ENCODE results near the gene CWC27.

Gene CWC27, protein sequence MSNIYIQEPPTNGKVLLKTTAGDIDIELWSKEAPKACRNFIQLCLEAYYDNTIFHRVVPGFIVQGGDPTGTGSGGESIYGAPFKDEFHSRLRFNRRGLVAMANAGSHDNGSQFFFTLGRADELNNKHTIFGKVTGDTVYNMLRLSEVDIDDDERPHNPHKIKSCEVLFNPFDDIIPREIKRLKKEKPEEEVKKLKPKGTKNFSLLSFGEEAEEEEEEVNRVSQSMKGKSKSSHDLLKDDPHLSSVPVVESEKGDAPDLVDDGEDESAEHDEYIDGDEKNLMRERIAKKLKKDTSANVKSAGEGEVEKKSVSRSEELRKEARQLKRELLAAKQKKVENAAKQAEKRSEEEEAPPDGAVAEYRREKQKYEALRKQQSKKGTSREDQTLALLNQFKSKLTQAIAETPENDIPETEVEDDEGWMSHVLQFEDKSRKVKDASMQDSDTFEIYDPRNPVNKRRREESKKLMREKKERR

DNA sequence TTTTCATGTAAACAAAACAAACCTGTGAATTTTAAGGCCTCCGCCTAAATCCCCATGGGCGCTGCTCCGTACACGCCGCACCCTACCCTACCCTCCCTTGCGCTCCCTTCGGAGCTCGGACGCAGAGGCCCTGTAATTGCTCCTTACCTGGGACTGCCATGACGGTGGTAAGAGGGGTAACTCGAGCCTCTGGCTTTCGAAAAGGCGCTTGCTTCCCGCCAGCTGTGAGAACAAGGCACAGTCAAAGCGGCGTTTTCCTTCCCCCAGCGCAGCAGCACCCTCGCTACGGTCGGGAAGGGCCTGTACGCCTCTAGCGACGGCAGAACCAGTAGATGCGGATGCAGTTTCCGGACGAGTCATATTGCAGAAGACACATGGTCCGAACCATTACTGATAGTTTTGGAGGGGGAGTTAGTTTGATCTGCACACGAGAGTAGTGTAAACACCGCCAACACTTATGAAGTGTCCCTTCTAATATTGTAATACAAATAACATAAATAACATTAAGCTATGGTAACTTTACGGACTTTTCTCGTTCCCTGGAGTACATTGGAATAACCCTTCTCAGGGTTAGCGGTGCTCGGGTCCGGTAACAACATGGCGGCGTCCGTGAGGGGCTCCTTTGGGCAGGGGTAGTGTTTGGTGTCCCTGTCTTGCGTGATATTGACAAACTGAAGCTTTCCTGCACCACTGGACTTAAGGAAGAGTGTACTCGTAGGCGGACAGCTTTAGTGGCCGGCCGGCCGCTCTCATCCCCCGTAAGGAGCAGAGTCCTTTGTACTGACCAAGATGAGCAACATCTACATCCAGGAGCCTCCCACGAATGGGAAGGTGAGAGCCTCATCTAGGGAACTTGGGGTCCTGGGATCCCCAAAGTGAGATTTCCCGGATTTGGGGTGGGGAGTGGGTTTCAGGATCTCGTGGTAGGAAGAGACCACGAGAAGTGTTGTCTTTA lies at the start of gene CWC27, which contains the start of gene SREK1IP1:
Gene CWC27, plus strand, starts transcription at position 573 of the 955 bp plus-strand sequence. Its CDS starts 217 bp downstream, at position 790.
Gene SREK1IP1, minus strand, starts transcription at position 334 of the 955 bp plus-strand sequence. Its CDS starts 174 bp downstream, at position 160.
- Histone ChIP-seq H3K4me1 (ENCODE audit: control insufficient read depth, insufficient read depth, low read length) (peaks cover 15% of the 10 kb centered on the region), H3K27ac (ENCODE audit: low read length) (peak within 1 kb of the TSS; percentile 82), H3K4me3 (ENCODE audit: low read length in 2 of 2) (peak within 1 kb of the TSS; percentile 97 to 98), H3K9me3 (ENCODE audit: control insufficient read depth in 2 of 2, low read length in 2 of 2) (no peaks in the 10 kb centered on the region), H3K9ac (ENCODE audit: low read length in 2 of 2) (peak within 1 kb of the TSS; percentile 95 to 96), H3K36me3 (ENCODE audit: control insufficient read depth in 2 of 2, insufficient read depth in 2 of 2, low read length in 2 of 2) (no peaks in the 10 kb centered on the region), H3K27me3 (ENCODE audit: control insufficient read depth in 1 of 2, insufficient read depth in 2 of 2, low read length in 2 of 2) (no peaks in the 10 kb centered on the region)

DNA sequence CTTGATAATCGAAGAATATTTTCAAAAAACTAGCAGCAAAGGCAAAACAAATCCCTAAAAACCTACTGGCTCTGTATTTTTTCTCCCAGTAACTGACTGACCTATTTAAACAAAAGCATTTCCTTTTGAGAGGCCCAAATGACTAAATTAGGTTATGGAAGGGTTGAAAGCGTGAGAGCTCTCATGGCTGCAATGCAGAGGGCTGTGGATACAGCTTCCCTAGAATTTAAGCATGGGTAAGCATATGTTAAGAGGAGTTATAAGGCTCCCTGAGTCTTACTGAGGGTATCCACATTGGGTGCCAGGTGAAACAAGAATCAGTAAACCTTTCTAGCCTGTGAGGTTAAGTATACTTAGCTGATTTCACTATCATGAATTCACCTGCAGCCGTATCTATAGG lies 46.1 kb upstream of the CWC27 start:
- Histone ChIP-seq H3K27me3 (ENCODE audit: control insufficient read depth in 1 of 2, insufficient read depth in 2 of 2, low read length in 2 of 2) (no peaks in the 10 kb centered on the region), H3K9me3 (ENCODE audit: control insufficient read depth in 2 of 2, low read length in 2 of 2) (no peaks in the 10 kb centered on the region), H3K4me1 (ENCODE audit: control insufficient read depth, insufficient read depth, low read length) (no peaks in the 10 kb centered on the region), H3K4me3 (ENCODE audit: low read length in 2 of 2) (no peak overlapping the region), H3K27ac (ENCODE audit: low read length) (no peak overlapping the region), H3K36me3 (ENCODE audit: control insufficient read depth in 2 of 2, insufficient read depth in 2 of 2, low read length in 2 of 2) (peaks cover 10 to 11% of the 10 kb centered on the region in 2 donors), H3K9ac (ENCODE audit: low read length in 2 of 2) (no peak overlapping the region)

DNA sequence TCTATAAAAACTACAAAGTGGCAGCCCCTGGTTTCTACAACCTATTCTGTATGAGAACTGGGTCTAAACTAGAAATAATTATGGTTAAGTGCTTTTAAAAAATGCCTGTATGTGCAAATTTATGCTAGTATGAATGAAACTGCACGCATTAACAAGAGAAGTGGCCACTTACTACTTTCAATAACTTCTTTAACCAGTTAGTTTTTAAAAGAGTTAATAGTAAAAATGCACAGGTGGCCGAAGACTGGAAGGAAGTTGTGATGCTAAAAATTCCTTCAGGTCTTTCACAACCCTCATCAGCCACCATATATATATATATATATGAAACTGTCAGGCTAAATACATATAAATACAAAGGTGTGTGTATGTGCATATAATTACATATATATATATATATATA lies 41.6 kb upstream of the CWC27 start:
- no peak overlapping the region for H3K9ac ChIP-seq (ENCODE audit: low read length in 2 of 2)
- peaks cover 8 to 10% of the 10 kb centered on the region in 2 donors for H3K36me3 ChIP-seq (ENCODE audit: control insufficient read depth in 2 of 2, insufficient read depth in 2 of 2, low read length in 2 of 2)
- H3K27me3 ChIP-seq (ENCODE audit: control insufficient read depth in 1 of 2, insufficient read depth in 2 of 2, low read length in 2 of 2), result no peaks in the 10 kb centered on the region
- no peak overlapping the region for H3K27ac ChIP-seq (ENCODE audit: low read length)
- H3K4me3 ChIP-seq (ENCODE audit: low read length in 2 of 2), result no peak overlapping the region
- H3K4me1 ChIP-seq (ENCODE audit: control insufficient read depth, insufficient read depth, low read length), result no peaks in the 10 kb centered on the region
- H3K9me3 ChIP-seq (ENCODE audit: control insufficient read depth in 2 of 2, low read length in 2 of 2), result no peaks in the 10 kb centered on the region

DNA sequence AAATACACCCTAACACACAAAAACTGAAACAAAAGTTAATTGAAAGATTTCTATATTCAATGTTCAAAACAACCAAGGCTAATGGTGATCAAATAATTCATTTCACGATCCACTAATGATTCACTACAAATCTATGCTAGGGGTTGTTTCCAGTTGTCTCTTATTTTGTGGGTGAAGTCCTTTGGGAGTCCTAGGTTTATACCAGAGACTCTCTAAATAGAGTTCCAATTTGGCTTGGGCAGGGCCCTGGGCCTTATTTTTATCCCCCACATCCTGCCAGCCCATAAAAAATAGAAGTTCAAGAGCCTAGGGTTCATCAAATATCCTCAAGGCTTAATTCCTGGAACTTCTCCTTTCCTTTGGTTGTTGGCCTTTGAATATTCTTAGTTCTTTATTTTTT lies 26.3 kb upstream of the CWC27 start:
- Histone ChIP-seq H3K9ac (ENCODE audit: low read length in 2 of 2) (no peak overlapping the region), H3K36me3 (ENCODE audit: control insufficient read depth in 2 of 2, insufficient read depth in 2 of 2, low read length in 2 of 2) (peaks cover 7 to 9% of the 10 kb centered on the region in 2 donors), H3K27me3 (ENCODE audit: control insufficient read depth in 1 of 2, insufficient read depth in 2 of 2, low read length in 2 of 2) (no peaks in the 10 kb centered on the region), H3K4me1 (ENCODE audit: control insufficient read depth, insufficient read depth, low read length) (no peaks in the 10 kb centered on the region), H3K9me3 (ENCODE audit: control insufficient read depth in 2 of 2, low read length in 2 of 2) (no peaks in the 10 kb centered on the region), H3K27ac (ENCODE audit: low read length) (no peak overlapping the region), H3K4me3 (ENCODE audit: low read length in 2 of 2) (no peak overlapping the region)

DNA sequence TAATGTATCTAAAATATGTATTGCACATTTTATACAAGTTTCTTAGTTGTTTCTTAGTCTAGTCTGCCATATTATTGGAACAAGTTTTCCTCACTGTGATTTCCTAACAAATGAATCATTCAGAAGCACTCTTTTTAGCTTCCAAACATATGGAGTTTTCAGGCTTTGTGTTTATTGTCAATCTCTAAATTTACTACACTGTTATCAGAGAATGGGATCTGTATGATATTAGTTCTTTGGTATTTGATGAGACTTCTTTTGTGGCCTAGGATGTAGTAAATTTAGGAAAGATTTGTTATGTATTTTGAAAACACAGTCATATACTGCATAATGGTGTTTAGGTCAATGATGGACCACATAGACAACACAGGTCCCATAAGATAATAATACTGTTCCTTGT lies 25.9 kb upstream of the CWC27 start:
- Histone ChIP-seq H3K4me3 (ENCODE audit: low read length in 2 of 2) (no peak overlapping the region), H3K4me1 (ENCODE audit: control insufficient read depth, insufficient read depth, low read length) (no peaks in the 10 kb centered on the region), H3K9me3 (ENCODE audit: control insufficient read depth in 2 of 2, low read length in 2 of 2) (no peaks in the 10 kb centered on the region), H3K9ac (ENCODE audit: low read length in 2 of 2) (no peak overlapping the region), H3K36me3 (ENCODE audit: control insufficient read depth in 2 of 2, insufficient read depth in 2 of 2, low read length in 2 of 2) (peaks cover 7 to 9% of the 10 kb centered on the region in 2 donors), H3K27ac (ENCODE audit: low read length) (no peak overlapping the region), H3K27me3 (ENCODE audit: control insufficient read depth in 1 of 2, insufficient read depth in 2 of 2, low read length in 2 of 2) (no peaks in the 10 kb centered on the region)

DNA sequence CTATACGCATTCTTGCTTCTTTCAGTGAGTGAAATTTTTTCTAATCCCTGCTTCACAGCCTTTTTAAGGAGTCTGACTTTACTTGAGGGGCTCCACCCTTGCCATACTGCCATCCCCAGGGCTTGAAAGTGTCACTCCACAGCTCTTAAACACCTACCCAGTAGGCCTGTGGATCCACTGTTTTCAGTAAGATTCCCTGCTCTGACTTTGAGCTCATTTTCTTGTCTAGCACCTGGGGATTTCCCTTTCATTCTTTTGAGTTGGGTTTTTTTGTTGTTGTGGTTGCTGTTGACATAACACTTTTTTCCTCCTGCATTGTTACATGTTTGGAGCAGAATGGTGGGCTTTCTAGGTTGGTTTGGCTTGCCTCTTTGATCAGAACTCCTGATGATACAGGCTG lies 23.8 kb upstream of the CWC27 start:
- Histone ChIP-seq H3K9me3 (ENCODE audit: control insufficient read depth in 2 of 2, low read length in 2 of 2) (no peaks in the 10 kb centered on the region), H3K27me3 (ENCODE audit: control insufficient read depth in 1 of 2, insufficient read depth in 2 of 2, low read length in 2 of 2) (no peaks in the 10 kb centered on the region), H3K4me3 (ENCODE audit: low read length in 2 of 2) (no peak overlapping the region), H3K27ac (ENCODE audit: low read length) (no peak overlapping the region), H3K36me3 (ENCODE audit: control insufficient read depth in 2 of 2, insufficient read depth in 2 of 2, low read length in 2 of 2) (peaks cover 4 to 5% of the 10 kb centered on the region in 2 donors), H3K9ac (ENCODE audit: low read length in 2 of 2) (no peak overlapping the region), H3K4me1 (ENCODE audit: control insufficient read depth, insufficient read depth, low read length) (no peaks in the 10 kb centered on the region)

DNA sequence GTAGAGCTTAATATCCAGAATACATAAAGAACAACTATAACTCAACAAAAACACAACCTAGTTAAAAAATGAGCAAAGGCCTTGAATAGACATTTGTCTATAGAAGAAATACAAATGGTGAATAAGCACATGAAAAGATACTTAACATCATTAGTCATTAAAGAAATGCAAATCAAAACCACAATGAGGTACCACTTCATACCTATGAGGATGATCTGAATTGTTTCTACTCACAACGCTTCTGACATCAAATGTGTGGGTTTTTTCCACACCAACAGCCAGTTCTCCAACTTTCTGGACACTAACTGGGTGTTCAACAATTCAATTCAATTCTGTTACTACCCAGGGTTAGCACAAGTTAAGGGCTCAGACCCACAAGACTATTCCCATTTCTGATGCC lies 22.3 kb upstream of the CWC27 start:
- no peaks in the 10 kb centered on the region for H3K36me3 ChIP-seq (ENCODE audit: control insufficient read depth in 2 of 2, insufficient read depth in 2 of 2, low read length in 2 of 2)
- no peak overlapping the region for H3K4me3 ChIP-seq (ENCODE audit: low read length in 2 of 2)
- H3K9ac ChIP-seq (ENCODE audit: low read length in 2 of 2), result no peak overlapping the region
- H3K27me3 ChIP-seq (ENCODE audit: control insufficient read depth in 1 of 2, insufficient read depth in 2 of 2, low read length in 2 of 2), result no peaks in the 10 kb centered on the region
- no peaks in the 10 kb centered on the region for H3K4me1 ChIP-seq (ENCODE audit: control insufficient read depth, insufficient read depth, low read length)
- no peak overlapping the region for H3K27ac ChIP-seq (ENCODE audit: low read length)
- no peaks in the 10 kb centered on the region for H3K9me3 ChIP-seq (ENCODE audit: control insufficient read depth in 2 of 2, low read length in 2 of 2)

DNA sequence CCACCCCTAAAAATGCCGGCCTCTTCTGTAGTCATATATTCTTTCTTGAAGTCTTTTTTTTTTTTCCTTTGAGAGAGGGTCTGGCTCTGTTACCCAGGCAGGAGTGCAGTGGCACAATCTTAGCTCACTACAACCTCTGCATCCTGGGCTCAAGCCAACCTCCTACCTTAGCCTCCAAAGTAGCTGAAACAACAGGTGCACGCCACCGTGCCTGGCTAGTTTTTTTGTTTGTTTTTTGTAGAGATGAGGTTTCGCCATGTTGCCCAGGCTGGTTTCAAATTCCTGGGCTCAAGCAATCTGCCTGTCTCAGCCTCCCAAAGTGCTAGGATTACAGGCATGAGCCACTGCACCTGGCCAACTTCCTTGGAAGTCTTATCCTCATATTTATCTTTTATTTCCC lies 19.3 kb upstream of the CWC27 start:
- H3K4me3 ChIP-seq (ENCODE audit: low read length in 2 of 2), result no peak overlapping the region
- no peak overlapping the region for H3K9ac ChIP-seq (ENCODE audit: low read length in 2 of 2)
- H3K27ac ChIP-seq (ENCODE audit: low read length), result no peak overlapping the region
- no peaks in the 10 kb centered on the region for H3K9me3 ChIP-seq (ENCODE audit: control insufficient read depth in 2 of 2, low read length in 2 of 2)
- no peaks in the 10 kb centered on the region for H3K27me3 ChIP-seq (ENCODE audit: control insufficient read depth in 1 of 2, insufficient read depth in 2 of 2, low read length in 2 of 2)
- H3K36me3 ChIP-seq (ENCODE audit: control insufficient read depth in 2 of 2, insufficient read depth in 2 of 2, low read length in 2 of 2), result no peaks in the 10 kb centered on the region
- no peaks in the 10 kb centered on the region for H3K4me1 ChIP-seq (ENCODE audit: control insufficient read depth, insufficient read depth, low read length)

DNA sequence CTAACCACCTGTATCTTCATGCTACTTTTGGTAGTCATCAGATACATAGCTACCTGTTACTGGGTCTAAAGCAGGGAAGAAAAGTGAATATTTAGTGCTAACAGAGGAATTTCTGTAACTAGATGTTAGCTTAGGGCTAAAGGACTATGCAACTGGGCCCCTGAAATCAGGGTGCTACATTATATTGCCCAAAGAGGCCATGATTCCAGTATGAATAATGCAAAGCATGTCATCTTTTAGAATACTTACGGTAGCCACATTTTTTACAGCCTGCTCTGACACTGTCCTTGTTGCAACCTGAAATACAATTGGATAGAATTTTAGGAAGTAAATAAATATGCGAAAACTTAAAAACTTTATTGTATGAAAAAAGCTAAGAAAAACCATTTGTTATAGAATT lies 14.7 kb upstream of the CWC27 start:
- H3K4me3 ChIP-seq (ENCODE audit: low read length in 2 of 2), result no peak overlapping the region
- H3K4me1 ChIP-seq (ENCODE audit: control insufficient read depth, insufficient read depth, low read length), result no peaks in the 10 kb centered on the region
- no peaks in the 10 kb centered on the region for H3K9me3 ChIP-seq (ENCODE audit: control insufficient read depth in 2 of 2, low read length in 2 of 2)
- H3K36me3 ChIP-seq (ENCODE audit: control insufficient read depth in 2 of 2, insufficient read depth in 2 of 2, low read length in 2 of 2), result no peaks in the 10 kb centered on the region
- no peak overlapping the region for H3K9ac ChIP-seq (ENCODE audit: low read length in 2 of 2)
- no peaks in the 10 kb centered on the region for H3K27me3 ChIP-seq (ENCODE audit: control insufficient read depth in 1 of 2, insufficient read depth in 2 of 2, low read length in 2 of 2)
- H3K27ac ChIP-seq (ENCODE audit: low read length), result no peak overlapping the region

DNA sequence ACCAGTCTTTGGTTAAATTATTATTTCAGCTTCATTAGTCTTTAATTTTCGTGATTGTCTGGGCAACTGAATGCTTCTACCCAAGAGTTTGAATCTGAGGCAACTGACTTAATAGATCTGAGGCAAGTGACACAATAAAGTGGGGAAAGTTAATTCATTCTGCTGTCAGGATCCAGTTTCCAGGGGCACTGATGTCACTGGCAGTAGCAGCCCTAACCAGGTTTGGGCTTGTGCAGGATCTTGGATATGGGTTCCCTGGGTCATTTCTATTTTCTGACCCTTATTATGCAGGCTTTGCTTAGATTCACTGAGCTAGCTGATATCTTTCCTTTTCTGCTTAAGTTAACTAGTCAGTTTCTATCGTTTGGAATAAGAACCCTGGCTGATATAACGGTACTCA lies 9.8 kb upstream of the CWC27 start:
- H3K27ac ChIP-seq (ENCODE audit: low read length), result no peak overlapping the region
- no peaks in the 10 kb centered on the region for H3K27me3 ChIP-seq (ENCODE audit: control insufficient read depth in 1 of 2, insufficient read depth in 2 of 2, low read length in 2 of 2)
- H3K36me3 ChIP-seq (ENCODE audit: control insufficient read depth in 2 of 2, insufficient read depth in 2 of 2, low read length in 2 of 2), result peaks cover 0 to 5% of the 10 kb centered on the region in 2 donors
- H3K4me1 ChIP-seq (ENCODE audit: control insufficient read depth, insufficient read depth, low read length), result no peaks in the 10 kb centered on the region
- H3K9me3 ChIP-seq (ENCODE audit: control insufficient read depth in 2 of 2, low read length in 2 of 2), result no peaks in the 10 kb centered on the region
- H3K9ac ChIP-seq (ENCODE audit: low read length in 2 of 2), result no peak overlapping the region
- H3K4me3 ChIP-seq (ENCODE audit: low read length in 2 of 2), result no peak overlapping the region

Measured in stomach smooth muscle (tissue), 2 donors.